Activated CD4-positive, alpha-beta T cell treated with anti-CD3 and anti-CD28 coated beads, Interleukin-2, amount 50 U/mL, for 1 hour (primary cell): ENCODE results near the gene DNAH10.
A peak's percentile ranks its signal among the peaks of the same experiment; 100 is the strongest.
"Not testable (repeated sequence)": the region's sequence is repeated elsewhere in the genome, so short reads cannot be mapped to it uniquely, and the experiment has no call there.

Experiments
- DNase-seq: peaks from one replicate; pipeline ENCODE4 v3.0.0-alpha.2; 2020

DNAH10 gene

DNA sequence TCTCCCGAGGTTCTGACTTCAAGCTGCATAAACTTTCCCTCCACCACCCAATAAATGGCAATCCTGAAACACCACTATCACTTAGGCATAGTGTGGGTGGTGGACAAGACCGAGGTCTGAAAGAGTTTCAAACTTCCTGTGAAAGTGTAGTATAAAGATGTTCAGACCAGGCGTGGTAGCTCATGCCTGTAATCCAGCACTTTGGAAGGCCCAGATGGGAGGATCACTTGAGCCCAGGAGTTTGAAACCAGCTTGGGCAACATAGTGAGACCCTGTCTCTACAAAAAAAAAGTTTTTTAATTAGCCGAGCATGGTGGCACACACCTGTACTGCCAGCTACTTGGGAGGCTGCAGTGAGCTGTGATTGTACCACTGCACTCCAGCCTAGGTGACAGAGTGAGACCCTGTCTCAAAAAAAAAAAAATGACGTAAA lies 148.7 kb downstream of the DNAH10 start:
- no peak for DNase-seq

GRCh38 chr12:123911672-123912409 lies 149.7 kb downstream of the DNAH10 start:
- DNase-seq = not testable (repeated sequence)

GRCh38 chr12:123912415-123913380 lies 150.6 kb downstream of the DNAH10 start:
- no peak for DNase-seq

- DNase-seq = no peak
These were observed 152.7 kb downstream of the DNAH10 start for GRCh38 chr12:123914726-123915333.

DNA sequence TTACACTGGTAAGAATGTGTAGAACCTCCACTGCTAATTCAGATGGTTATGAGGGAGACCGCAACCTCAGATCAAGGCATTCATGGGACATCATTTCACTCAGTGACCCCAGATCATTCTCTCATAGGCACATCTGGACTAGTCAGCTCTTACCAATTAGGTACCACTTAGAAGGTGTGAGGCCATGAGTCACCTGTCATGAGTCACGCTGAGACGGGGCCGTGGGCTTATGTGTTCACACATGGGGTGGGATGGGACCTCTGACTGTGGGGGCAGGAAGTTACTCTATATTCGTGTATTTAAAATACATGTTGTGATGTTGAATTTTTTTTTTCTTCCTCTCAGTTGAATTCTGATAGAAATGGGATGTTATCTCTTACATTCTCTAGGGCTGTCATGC lies 154.6 kb downstream of the DNAH10 start:
- no peak for DNase-seq

DNA sequence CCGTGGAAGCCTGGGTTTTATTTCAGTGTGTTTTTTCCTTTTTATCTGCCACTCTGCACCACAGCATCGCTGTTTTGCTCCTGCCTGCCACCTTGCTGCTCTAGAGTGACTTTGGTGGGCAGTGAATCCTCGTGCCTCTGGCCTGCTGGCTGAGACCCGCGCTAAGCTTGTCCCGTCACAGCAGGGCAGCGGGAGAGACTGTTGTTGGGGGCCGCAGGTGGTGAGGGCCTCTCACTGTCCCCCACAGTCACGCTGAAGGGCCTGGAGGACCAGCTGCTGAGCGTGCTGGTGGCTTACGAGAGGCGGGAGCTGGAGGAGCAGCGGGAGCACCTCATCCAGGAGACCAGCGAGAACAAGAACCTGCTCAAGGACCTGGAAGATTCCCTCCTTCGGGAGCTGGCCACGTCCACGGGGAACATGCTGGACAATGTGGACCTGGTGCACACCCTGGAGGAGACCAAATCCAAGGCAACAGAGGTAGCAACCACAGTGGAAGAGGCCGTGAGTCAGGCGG lies 155.3 kb downstream of the DNAH10 start:
- no peak for DNase-seq

- DNase-seq = no peak
These were observed 157.9 kb downstream of the DNAH10 start for GRCh38 chr12:123919980-123920360.

- no peak for DNase-seq
These were observed 160.9 kb downstream of the DNAH10 start for GRCh38 chr12:123923038-123923437.

- no peak for DNase-seq
These were observed 161.8 kb downstream of the DNAH10 start for GRCh38 chr12:123923927-123924326.

DNA sequence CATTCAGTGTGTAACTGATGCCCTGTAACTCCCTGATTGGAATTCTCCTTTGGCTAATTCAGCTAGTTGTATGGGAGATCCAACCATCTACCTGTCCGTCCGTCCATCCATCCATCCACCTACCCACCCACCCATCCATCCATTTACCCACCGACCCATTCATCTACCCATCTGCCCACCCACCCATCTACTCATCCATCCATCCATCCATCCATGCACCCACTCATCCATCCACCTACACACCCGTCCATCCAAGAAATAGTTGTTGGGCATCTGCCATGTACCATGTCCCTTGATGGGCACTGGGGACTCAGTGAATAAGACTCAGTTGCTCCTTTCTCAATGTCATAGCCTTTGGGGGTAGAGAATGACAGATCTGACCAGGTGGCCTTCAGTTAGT lies 162.4 kb downstream of the DNAH10 start:
- no peak for DNase-seq

DNA sequence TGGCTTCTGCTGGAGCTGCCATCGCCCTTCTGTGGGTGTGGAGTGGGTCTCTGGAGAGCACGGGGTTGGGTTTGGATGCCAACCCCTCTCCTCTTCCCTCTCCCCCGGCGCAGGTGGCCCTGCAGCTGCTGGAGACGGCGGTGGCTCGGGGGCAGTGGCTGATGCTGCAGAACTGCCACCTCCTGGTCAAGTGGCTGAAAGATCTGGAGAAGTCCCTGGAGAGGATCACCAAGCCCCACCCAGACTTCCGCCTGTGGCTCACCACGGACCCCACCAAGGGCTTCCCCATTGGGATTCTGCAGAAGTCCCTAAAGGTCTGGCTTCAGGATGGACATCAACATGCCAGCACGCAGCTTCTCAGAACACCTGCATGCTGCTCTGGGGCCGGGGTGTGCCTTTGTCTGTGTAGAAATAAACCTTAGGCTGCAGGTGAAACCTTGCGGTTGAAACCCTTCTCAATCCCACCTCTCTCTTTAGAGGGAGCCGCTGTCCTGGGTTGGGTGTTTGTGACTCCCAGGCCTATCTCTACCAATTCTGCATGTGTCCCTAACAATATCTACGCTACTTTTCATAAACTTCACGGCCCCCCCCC lies 166.3 kb downstream of the DNAH10 start:
- DNase-seq = no peak

DNA sequence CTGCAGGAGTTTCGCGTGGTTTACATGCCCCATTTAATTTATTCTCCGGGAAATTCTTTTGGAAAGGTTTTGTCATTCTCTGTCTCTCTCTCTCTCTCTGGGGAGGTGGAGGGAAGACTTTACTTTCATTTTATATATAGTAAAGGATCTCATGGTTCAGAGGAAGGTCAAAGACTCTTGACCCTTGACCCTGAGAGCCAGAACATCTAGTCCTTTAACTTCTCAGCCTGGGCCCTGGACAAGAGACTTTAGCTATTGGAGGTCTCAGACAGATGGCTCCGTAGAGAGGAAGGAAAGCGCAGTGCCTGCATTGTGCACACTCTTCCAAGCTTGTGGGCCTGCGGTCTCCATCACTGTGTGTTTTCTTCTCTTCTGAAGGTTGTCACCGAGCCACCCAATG lies 166.8 kb downstream of the DNAH10 start:
- DNase-seq = no peak

DNA sequence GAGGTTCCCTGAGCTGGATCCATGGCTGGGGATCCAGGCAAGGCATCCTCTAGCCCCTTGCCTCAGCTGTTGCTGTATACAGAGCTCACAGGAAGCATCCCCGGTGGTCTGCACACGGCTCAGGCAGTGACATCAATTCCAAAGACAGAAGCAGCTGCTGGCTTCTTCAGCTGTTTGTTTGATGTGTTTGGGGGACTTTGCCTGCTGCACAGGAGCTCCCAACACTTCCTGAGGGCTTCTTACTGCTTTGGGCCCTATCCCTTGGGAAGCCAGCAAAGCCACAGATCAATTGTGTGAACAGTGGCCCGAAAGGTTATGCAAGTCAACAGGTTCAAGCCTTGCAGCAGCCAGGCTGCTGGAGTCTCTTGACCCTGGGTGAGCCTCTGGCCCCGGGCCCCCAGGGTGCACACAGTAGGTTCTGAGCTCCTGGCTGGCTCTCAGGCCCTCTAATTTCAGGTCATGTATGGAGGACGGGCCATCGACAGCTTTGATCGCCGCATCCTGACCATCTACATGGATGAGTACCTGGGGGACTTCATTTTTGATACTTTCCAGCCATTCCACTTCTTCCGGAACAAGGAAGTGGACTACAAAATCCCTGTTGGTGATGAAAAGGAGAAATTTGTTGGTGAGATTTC lies 168.0 kb downstream of the DNAH10 start:
- no peak for DNase-seq

DNA sequence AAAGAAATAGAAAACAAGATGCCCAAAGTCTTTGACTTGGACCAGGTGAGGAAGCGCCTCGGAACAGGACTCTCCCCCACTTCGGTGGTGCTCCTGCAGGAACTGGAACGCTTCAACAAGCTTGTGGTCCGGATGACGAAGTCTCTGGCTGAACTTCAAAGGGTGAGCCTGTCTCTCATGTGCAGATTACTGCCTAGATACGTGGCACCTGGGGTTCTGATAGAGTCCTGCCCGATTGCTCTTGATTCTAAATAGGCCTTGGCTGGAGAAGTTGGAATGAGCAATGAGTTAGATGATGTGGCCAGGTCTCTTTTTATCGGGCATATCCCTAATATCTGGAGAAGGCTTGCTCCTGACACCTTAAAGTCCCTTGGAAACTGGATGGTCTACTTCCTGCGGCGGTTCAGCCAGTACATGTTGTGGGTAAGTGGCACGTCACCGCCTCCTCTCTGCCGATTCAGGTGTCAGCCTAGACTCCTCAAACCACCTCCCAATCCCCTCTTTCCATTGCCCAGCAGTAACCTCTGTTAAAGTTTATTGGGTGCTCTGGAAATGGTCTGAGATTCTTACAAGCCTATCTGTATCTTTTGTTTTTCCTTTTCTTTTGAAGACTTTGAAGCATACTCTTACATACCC lies 169.7 kb downstream of the DNAH10 start:
- peak; percentile 39 for DNase-seq

DNA sequence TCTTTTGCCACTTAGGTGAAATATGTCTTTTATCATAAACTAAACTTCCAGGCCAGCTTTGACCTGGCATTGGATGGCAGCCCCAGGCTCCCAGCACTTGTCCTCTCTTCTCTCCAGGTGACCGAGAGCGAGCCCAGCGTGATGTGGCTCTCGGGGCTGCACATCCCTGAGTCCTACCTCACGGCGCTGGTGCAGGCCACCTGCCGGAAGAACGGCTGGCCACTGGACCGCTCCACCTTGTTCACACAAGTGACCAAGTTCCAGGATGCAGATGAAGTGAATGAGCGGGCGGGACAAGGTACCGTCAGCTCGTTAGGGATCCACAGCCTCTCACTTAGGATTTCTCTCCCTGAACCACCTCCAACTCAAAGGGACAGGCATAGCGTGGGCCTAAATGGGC lies 171.1 kb downstream of the DNAH10 start:
- DNase-seq = no peak

- DNase-seq = no peak
These were observed 172.0 kb downstream of the DNAH10 start for GRCh38 chr12:123934016-123934620.

DNA sequence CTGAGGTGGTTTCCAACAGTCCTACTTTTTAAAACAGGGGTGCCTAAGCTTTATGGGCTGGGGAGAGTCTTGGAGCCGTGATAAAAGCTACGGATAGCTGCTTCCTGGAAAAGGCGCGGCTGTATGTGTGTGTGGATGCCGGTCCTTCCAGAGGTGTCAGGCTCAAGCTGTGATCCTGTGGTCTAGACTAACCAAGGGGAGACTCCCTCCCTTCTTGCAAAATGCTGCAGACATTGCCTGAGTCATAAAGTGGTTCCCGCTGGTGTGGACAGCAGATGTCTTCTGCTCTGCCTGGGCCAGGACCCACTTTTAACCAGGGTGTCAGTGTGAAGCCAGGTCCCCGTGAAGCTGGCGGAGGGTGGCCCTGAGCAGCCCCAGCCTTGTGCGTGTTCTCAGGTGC lies 172.7 kb downstream of the DNAH10 start:
- no peak for DNase-seq

DNA sequence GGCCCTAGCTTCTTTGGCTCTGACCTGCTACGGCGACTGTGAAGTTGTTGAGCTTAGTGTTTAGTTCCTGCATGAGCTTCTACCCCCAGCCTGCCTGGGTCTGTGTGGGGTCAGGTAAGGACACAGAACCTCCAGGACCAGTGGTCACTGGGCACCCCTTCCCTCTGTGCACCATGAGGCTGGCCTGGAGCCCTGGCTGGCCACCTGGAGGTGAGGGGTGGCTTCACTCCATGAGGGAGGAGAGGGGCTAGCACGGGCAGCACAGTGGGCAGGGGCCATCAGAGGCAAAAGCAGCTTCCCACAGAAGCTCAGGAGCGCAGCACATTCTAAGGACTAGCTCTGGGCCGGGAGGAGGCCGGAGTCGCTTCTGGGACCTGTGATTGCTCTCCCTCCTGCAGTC lies 173.9 kb downstream of the DNAH10 start:
- no peak for DNase-seq

GRCh38 chr12:123936471-123936870 lies 174.4 kb downstream of the DNAH10 start:
- no peak for DNase-seq

GRCh38 chr12:123936956-123937706 lies 175.0 kb downstream of the DNAH10 start:
- no peak for DNase-seq
